Thymus (tissue), 11 donors: ENCODE measurements around the gene S100A14. TPM values are rescaled to one million over a fixed set of nuclear protein-coding genes. Genes with fewer than 3 reads are reported as not detected.
"Not testable (repeated sequence)": the region's sequence is repeated elsewhere in the genome, so short reads cannot be mapped to it uniquely, and the experiment has no call there.

ENCODE experiments used
- DNase-seq, 9 donors: peaks; one replicate each; pipeline ENCODE4 v3.0.0-alpha.2; 2013; ENCODE audit warnings: low spot score in 9 of 9, low read depth in 6 of 9, missing footprints in 1 of 9
- H3K27ac ChIP-seq, 2 donors: one replicate each; pipeline ENCODE4 v1.5.1; 2013; ENCODE audit warnings: control low read depth in 1 of 2, low read depth in 1 of 2, low read length in 1 of 2, mild to moderate bottlenecking in 1 of 2, moderate library complexity in 1 of 2
- H3K27me3 ChIP-seq, 2 donors: one replicate each; pipeline ENCODE4 v1.5.1; 2013; ENCODE audit warnings: low read length in 1 of 2; ENCODE audit not compliant: control insufficient read depth in 2 of 2, insufficient read depth in 1 of 2
- H3K36me3 ChIP-seq, 2 donors: one replicate each; pipeline ENCODE4 v1.5.1; 2013; ENCODE audit warnings: low read length in 1 of 2, mild to moderate bottlenecking in 1 of 2, moderate library complexity in 1 of 2; ENCODE audit not compliant: control insufficient read depth in 2 of 2, insufficient read depth in 2 of 2
- H3K4me1 ChIP-seq, 2 donors: one replicate each; pipeline ENCODE4 v1.5.1; 2013; ENCODE audit warnings: low read length in 2 of 2; ENCODE audit not compliant: control insufficient read depth in 2 of 2, insufficient read depth in 2 of 2
- H3K4me3 ChIP-seq, 2 donors: one replicate each; pipeline ENCODE4 v1.5.1; 2013; ENCODE audit warnings: low read length in 2 of 2, control low read depth in 1 of 2, mild to moderate bottlenecking in 1 of 2
- H3K9me3 ChIP-seq, 2 donors: one replicate each; pipeline ENCODE4 v1.5.1; 2013; ENCODE audit warnings: low read length in 1 of 2, mild to moderate bottlenecking in 1 of 2; ENCODE audit not compliant: control insufficient read depth in 2 of 2, insufficient read depth in 1 of 2
- WGBS: extraction: QIAGEN DNeasy Blood & Tissue Kit; methylation state at CpG from one replicate; pipeline ENCODE4 v1.1.7; 2013; 5-methylcytosine and 5-hydroxymethylcytosine counted together
- polyA plus RNA-seq: library from polyadenylated mRNA; stranded (reverse); fragments of 200-250 nt; gene quantifications from one replicate; pipeline ENCODE4 v1.2.3, GENCODE V29; 2013
- total RNA-seq: library from RNA; stranded (reverse); fragments of 120-200 nt; gene quantifications from one replicate; pipeline ENCODE4 v1.2.4, GENCODE V29; 2013
- donor health status: healthy.

The S100A14 gene
- total and polyA plus RNA-seq, 2 donors = 137 to 302 TPM

GRCh38 chr1:153597206-153597605 is 18.9 kb downstream of the S100A14 start:
- 79% methylated on average over 6 of the region's 6 CpGs for WGBS
- H3K27me3 ChIP-seq = no peaks in the 10 kb centered on the region
- H3K27ac ChIP-seq = peak overlapping the region; percentile 79 to 98
- no peaks in the 10 kb centered on the region for H3K9me3 ChIP-seq
- no peak overlapping the region for H3K4me3 ChIP-seq
- peaks cover 16 to 34% of the 10 kb centered on the region in 2 donors for H3K4me1 ChIP-seq
- H3K36me3 ChIP-seq = no peaks in the 10 kb centered on the region
- peak in 5 of 9 donors; percentile 24 to 71 (median 38) for DNase-seq

GRCh38 chr1:153592748-153593147 is 23.4 kb downstream of the S100A14 start:
- Histone ChIP-seq H3K27ac (no peak overlapping the region), H3K9me3 (no peaks in the 10 kb centered on the region), H3K4me3 (no peak overlapping the region), H3K36me3 (no peaks in the 10 kb centered on the region), H3K27me3 (no peaks in the 10 kb centered on the region), H3K4me1 (peaks cover 6 to 12% of the 10 kb centered on the region in 2 donors)
- DNase-seq = no peak
- 89% methylated on average over 4 of the region's 4 CpGs for WGBS

- Histone ChIP-seq H3K9me3 (no peaks in the 10 kb centered on the region), H3K27me3 (no peaks in the 10 kb centered on the region), H3K4me3 (no peak overlapping the region), H3K36me3 (no peaks in the 10 kb centered on the region), H3K27ac (no peak overlapping the region), H3K4me1 (no peaks in the 10 kb centered on the region)
- 98% methylated on average over 2 of the region's 2 CpGs for WGBS
- DNase-seq = no peak
Observed at GRCh38 chr1:153588482-153588881, 27.6 kb downstream of the S100A14 start.

GRCh38 chr1:153588033-153588432 is 28.1 kb downstream of the S100A14 start:
- not testable (repeated sequence) for H3K36me3 ChIP-seq, H3K4me1 ChIP-seq, H3K27me3 ChIP-seq, DNase-seq, H3K27ac ChIP-seq, H3K9me3 ChIP-seq, H3K4me3 ChIP-seq
- WGBS = 97% methylated on average over 10 of the region's 10 CpGs

- Histone ChIP-seq H3K36me3 (no peaks in the 10 kb centered on the region), H3K27ac (no peak overlapping the region), H3K9me3 (no peaks in the 10 kb centered on the region), H3K4me3 (no peak overlapping the region), H3K27me3 (no peaks in the 10 kb centered on the region), H3K4me1 (no peaks in the 10 kb centered on the region)
- 90% methylated on average over 5 of the region's 5 CpGs for WGBS
- DNase-seq = no peak
Observed at GRCh38 chr1:153587314-153587713, 28.8 kb downstream of the S100A14 start.

- 88% methylated on average over 1 of the region's 1 CpG for WGBS
Observed at GRCh38 chr1:153586347-153586746, 29.8 kb downstream of the S100A14 start.

GRCh38 chr1:153585006-153585405 is 31.1 kb downstream of the S100A14 start:
- H3K9me3 ChIP-seq = no peaks in the 10 kb centered on the region
- no peak overlapping the region for H3K4me3 ChIP-seq
- WGBS = 98% methylated on average over 1 of the region's 1 CpG
- no peak for DNase-seq
- H3K36me3 ChIP-seq = no peaks in the 10 kb centered on the region
- no peak overlapping the region for H3K27ac ChIP-seq
- no peaks in the 10 kb centered on the region for H3K27me3 ChIP-seq
- no peaks in the 10 kb centered on the region for H3K4me1 ChIP-seq

More at GRCh38 chr1:153586347-153586746, 29.8 kb downstream of the S100A14 start:
- Histone ChIP-seq H3K9me3 (no peaks in the 10 kb centered on the region), H3K36me3 (no peaks in the 10 kb centered on the region), H3K4me1 (no peaks in the 10 kb centered on the region), H3K27me3 (no peaks in the 10 kb centered on the region), H3K27ac (no peak overlapping the region), H3K4me3 (no peak overlapping the region)
- DNase-seq = no peak

GRCh38 chr1:153583976-153584375 is 32.1 kb downstream of the S100A14 start:
- 96% methylated on average over 2 of the region's 2 CpGs for WGBS
- no peak overlapping the region for H3K27ac ChIP-seq
- no peaks in the 10 kb centered on the region for H3K4me1 ChIP-seq
- H3K9me3 ChIP-seq = no peaks in the 10 kb centered on the region
- no peaks in the 10 kb centered on the region for H3K36me3 ChIP-seq
- H3K27me3 ChIP-seq = no peaks in the 10 kb centered on the region
- no peak overlapping the region for H3K4me3 ChIP-seq
- DNase-seq = no peak

GRCh38 chr1:153583514-153583913 is 32.6 kb downstream of the S100A14 start:
- WGBS = 96% methylated on average over 3 of the region's 3 CpGs
- H3K27me3 ChIP-seq, H3K27ac ChIP-seq, DNase-seq, H3K36me3 ChIP-seq, H3K9me3 ChIP-seq, H3K4me3 ChIP-seq, H3K4me1 ChIP-seq: not testable (repeated sequence)

GRCh38 chr1:153582836-153583235 is 33.3 kb downstream of the S100A14 start:
- not testable (repeated sequence) for H3K27me3 ChIP-seq, H3K9me3 ChIP-seq, H3K27ac ChIP-seq, H3K36me3 ChIP-seq, H3K4me1 ChIP-seq, DNase-seq, H3K4me3 ChIP-seq
- 98% methylated on average over 34 of the region's 34 CpGs for WGBS
